Measurements from ENCODE around the gene SDHB.

The SDHB gene

DNA sequence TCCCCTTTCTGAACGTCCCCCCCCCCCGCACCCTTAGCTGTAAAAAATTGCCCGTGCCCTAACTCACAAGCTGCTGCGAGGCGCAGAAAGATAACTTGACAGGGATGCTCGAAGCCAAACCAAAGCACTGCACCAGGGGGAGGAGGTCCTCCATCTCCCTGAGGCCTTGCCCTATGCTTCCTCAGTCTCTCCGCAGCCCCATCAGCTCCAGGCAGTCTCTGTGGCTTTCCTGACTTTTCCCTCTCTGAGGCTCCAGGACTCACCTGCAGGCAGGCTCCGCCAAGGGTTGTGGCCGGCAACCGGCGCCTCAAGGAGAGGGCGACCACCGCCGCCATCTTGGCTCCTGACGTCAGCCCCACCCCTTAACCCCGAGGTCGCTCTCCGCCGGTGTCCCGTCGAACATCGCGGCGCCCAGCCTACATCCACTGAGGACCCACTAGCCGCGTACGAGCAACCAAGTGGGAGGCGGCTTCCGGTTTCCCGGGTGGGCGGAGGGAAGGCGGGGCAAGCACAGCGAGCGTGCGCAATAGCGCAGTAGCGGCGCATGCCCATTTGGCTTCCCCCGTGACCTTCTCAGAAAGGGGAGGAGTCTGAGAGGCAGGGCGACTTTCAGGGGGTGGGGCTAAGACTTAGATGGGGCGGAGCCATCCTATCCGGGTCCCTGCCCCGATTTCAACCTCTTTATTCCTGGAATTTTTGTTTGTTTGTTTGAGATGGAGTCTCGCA, at the start of gene SDHB:
Gene SDHB (minus strand): TSS at position 348 of the 726 bp plus-strand sequence. CDS start 13 bp downstream, at position 335.
- Histone ChIP-seq H3K4me3 (peak within 1 kb of the TSS; percentile 86), H3K27ac (peak within 1 kb of the TSS; percentile 90 to 93)
- peak; percentile 99 for DNase-seq (ENCODE audit: low spot score)
- TF ChIP-seq, protein P1, sequence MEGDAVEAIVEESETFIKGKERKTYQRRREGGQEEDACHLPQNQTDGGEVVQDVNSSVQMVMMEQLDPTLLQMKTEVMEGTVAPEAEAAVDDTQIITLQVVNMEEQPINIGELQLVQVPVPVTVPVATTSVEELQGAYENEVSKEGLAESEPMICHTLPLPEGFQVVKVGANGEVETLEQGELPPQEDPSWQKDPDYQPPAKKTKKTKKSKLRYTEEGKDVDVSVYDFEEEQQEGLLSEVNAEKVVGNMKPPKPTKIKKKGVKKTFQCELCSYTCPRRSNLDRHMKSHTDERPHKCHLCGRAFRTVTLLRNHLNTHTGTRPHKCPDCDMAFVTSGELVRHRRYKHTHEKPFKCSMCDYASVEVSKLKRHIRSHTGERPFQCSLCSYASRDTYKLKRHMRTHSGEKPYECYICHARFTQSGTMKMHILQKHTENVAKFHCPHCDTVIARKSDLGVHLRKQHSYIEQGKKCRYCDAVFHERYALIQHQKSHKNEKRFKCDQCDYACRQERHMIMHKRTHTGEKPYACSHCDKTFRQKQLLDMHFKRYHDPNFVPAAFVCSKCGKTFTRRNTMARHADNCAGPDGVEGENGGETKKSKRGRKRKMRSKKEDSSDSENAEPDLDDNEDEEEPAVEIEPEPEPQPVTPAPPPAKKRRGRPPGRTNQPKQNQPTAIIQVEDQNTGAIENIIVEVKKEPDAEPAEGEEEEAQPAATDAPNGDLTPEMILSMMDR (IDR thresholded peaks at IDR 0.05) = no peak

DNA sequence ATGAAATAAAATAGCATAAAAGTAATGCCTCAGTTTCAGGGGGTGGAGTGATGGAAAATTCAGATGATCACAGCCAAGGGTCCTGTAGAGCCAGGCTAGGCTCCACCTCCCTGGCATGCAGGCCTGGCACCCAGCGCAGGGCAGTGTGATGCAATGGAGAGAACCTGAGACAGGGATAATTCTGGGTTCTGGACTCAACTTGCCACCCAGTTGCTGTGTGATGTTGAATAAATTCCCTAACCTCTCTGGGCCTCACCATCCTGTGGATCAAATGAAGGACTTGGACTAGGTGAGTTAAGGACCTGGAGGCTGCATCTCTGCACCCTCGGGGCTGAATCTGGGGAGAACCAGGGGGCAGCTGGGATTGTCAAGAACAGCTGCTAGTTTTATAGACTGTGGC, 48.4 kb upstream of the SDHB start:
- Histone ChIP-seq H3K4me3 (no peak overlapping the region), H3K27ac (no peak overlapping the region)
- DNase-seq (ENCODE audit: low spot score) = no peak
- TF ChIP-seq, protein P1 (IDR thresholded peaks at IDR 0.05) = no peak

DNA sequence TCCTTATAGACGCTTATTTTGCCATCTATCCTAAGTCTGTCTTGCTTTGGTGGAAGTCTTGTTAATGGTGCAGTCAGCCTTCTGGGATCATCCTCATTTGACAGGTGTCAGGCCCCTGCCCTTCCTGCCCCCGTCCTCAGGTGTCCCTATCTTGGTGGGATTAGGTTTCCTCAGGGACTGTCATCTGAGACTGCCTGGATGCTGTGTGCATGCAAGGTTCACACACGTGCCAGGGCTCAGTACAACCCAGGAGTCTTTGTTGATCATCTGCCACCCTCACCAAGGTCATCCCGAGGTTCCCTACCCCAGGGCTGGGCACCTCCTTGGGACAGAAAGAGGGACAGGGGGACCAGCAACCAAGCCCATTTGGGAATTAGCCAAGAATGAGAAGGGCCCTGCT, 47.4 kb upstream of the SDHB start:
- no peak for DNase-seq (ENCODE audit: low spot score)
- Histone ChIP-seq H3K4me3 (no peak overlapping the region), H3K27ac (no peak overlapping the region)
- TF ChIP-seq, protein P1 (IDR thresholded peaks at IDR 0.05) = no peak

DNA sequence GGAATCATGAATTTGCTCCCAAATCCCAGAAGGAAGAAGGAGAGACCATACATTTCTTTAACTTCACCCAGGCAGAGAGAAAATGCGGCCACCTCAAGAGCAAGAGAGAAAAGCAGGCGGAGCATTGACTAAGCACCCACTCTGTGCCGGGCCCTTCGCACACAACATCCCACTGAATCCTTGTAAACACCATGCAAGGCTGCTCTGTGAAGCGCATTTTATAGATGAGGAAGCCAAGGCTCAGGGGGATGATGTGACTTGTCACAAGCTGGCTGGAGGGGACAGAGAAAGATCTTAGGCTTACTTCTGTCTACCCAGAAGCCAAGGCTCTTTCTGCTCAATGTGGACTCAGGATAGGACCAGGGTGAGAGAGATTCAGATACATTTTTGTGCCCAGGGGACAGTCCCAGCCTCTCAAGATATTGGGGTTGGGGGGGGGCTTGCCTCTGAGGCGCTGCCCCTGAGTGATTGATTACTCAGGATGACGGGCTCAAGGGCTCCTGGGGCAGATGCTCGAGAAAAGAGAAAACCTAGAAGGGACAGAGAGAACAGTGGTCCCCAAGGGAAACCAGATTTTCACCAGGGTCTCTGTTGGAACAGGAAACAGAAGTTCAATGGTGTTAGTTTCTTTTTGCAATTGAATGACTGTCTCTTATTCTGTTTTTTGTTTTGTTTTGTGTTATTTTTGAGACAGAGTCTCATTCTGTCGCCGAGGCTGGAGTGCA, 45.9 kb upstream of the SDHB start:
- H3K27ac ChIP-seq = no peak overlapping the region
- DNase-seq (ENCODE audit: low spot score) = no peak
- TF ChIP-seq, protein P1 (IDR thresholded peaks at IDR 0.05) = no peak
- no peak overlapping the region for H3K4me3 ChIP-seq

DNA sequence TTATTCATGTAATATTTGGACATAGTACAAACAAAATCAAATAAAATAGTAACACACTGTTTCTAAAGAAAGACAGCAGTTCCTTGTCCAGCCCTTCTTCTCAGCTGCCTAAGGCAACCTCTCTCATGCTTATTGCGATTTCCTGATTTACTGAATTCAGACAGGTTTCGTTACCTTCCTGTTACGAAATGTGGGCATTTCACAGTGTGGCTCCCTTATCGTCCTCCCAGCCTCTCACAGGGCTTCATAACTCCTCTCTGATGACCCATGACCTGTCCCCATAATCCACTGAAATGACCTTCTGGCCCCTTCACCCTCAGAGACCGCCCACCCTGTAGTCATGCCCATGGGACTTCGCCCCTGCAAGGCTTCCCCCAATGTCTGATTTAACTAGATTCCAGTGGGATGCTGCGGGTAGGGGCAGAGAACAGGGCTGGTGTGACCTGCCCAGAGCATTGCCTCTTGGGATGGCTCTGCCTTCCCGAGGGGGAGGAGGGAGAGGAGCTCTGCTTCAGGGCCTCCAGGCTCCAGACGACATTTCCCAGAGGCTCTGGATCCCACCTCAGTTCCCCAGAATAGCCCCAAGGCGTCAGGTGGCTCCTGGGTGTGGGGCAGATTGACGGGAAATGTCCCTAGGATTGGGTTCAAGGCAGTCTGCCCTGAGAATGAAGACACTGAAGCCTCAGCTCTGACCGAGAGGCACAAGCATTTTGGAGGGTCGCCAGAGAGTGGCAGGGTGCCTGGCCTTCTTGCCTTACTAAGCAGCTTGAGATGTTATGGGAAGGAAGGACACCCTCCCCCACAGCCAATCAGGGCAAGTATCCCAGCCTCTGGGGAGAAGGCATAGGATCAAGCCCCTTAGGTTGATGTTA, 44.9 kb upstream of the SDHB start:
- Histone ChIP-seq H3K4me3 (no peak overlapping the region), H3K27ac (no peak overlapping the region)
- TF ChIP-seq, protein P1 (IDR thresholded peaks at IDR 0.05) = no peak
- DNase-seq (ENCODE audit: low spot score) = no peak

DNA sequence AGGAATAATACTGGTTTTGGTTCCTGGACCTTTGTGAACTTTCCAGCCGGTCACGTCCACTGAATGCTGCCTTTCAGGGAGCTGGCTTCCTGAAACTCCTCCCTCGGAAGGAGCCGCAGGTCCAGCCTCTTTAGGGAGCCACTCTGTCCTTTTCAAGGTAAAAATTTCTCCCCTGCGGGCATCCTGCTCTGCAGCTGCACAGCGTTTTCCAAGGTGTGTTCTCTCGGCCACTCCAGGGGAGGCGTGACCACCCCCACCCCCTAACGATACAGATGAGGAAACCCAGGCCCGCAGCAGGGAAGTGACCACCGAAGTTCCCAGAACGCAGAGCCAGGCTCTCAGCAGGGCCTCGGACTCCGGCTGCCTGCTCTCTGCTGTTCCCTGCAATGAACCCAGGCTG, 44.0 kb upstream of the SDHB start:
- TF ChIP-seq, protein P1 (IDR thresholded peaks at IDR 0.05) = no peak

More for the DNA sequence above, 44.0 kb upstream of the SDHB start:
- no peak for DNase-seq (ENCODE audit: low spot score)
- H3K27ac ChIP-seq = no peak overlapping the region
- no peak overlapping the region for H3K4me3 ChIP-seq

All from coronary artery (tissue), 2 donors.